Spleen (tissue), 11 donors: Measurements from ENCODE around the gene DCUN1D4. TPM values are rescaled to one million over a fixed set of nuclear protein-coding genes. Genes with fewer than 3 reads are reported as not detected.

Source experiments
- DNase-seq: peaks from one replicate; pipeline ENCODE4 v3.0.0-alpha.2; 2020
- H3K27ac ChIP-seq, 8 donors: fragments of 200-600 bp; sonication (generic) in 7 of 8; 1 replicate in 4 of 8; 2 replicates in 4 of 8; pipeline versions ENCODE4 v1.5.0 to v1.8.0; 2016 to 2021; ENCODE audit warnings: inconsistent platforms in 4 of 8, mild to moderate bottlenecking in 4 of 8, moderate library complexity in 1 of 8
- H3K27me3 ChIP-seq, 7 donors: fragments of 200-600 bp; sonication (generic) in 6 of 7; replicated peaks in 1 of 7; 1 replicate in 4 of 7; 2 replicates in 3 of 7; pipeline versions ENCODE4 v1.5.0 to v1.8.0; 2016 to 2021; ENCODE audit warnings: inconsistent platforms in 3 of 7, mild to moderate bottlenecking in 1 of 7
- H3K36me3 ChIP-seq, 6 donors: fragments of 200-600 bp; sonication (generic) in 5 of 6; 1 replicate in 4 of 6; 2 replicates in 2 of 6; pipeline versions ENCODE4 v1.5.0 to v1.8.0; 2016 to 2021; ENCODE audit warnings: inconsistent platforms in 2 of 6
- H3K4me1 ChIP-seq, 6 donors: fragments of 200-600 bp; sonication (generic) in 5 of 6; 1 replicate in 3 of 6; 2 replicates in 3 of 6; pipeline versions ENCODE4 v1.5.0 to v1.8.0; 2016 to 2021; ENCODE audit warnings: inconsistent platforms in 3 of 6
- H3K4me3 ChIP-seq, 8 donors: fragments of 200-600 bp; sonication (generic) in 7 of 8; 1 replicate in 4 of 8; 2 replicates in 4 of 8; pipeline versions ENCODE4 v1.5.0 to v1.8.0; 2016 to 2021; ENCODE audit warnings: inconsistent platforms in 4 of 8, mild to moderate bottlenecking in 4 of 8, moderate library complexity in 2 of 8
- H3K9me3 ChIP-seq, 8 donors: fragments of 200-600 bp; sonication (generic) in 7 of 8; 1 replicate in 4 of 8; 2 replicates in 4 of 8; pipeline versions ENCODE4 v1.5.0 to v1.8.0; 2016 to 2021; ENCODE audit warnings: inconsistent platforms in 4 of 8
- CTCF ChIP-seq, 11 experiments: fragments of 200-600 bp in 7 of 11; fragments of 450-650 bp in 4 of 11; sonication (generic) in 4 of 11; IDR thresholded peaks in 8 of 11; conservative IDR thresholded peaks in 3 of 11; 1 replicate in 7 of 11; 2 replicates in 4 of 11; pipeline versions ENCODE4 v1.4.0 to v1.8.0; 2016 to 2021; ENCODE audit warnings: antibody characterized with exemption in 11 of 11, inconsistent platforms in 4 of 11, mild to moderate bottlenecking in 1 of 11
- POLR2A ChIP-seq, 3 donors: fragments of 450-650 bp; IDR thresholded peaks; one replicate each; pipeline ENCODE4 v1.5.1; 2017; ENCODE audit warnings: antibody characterized with exemption in 3 of 3, mild to moderate bottlenecking in 1 of 3
- POLR2AphosphoS5 ChIP-seq, 3 donors: sonication (generic); formaldehyde crosslinking; IDR thresholded peaks; one replicate each; pipeline ENCODE4 v1.5.1; 2017; ENCODE audit warnings: antibody characterized with exemption in 3 of 3
- WGBS, 5 donors: extraction: QIAGEN DNeasy Blood & Tissue Kit in 3 of 5; methylation state at CpG; one replicate each; pipeline versions ENCODE4 v1.1.5 to v1.1.7; 2013 to 2018; 5-methylcytosine and 5-hydroxymethylcytosine counted together
- intact Hi-C: fragments of 100-400 bp; cut with DNase I; formaldehyde crosslinking; loops from one replicate; pipeline ENCODE4 v1.15.0; 2023; ENCODE audit warnings: low total_unique reads
- polyA plus RNA-seq, 3 donors: library from polyadenylated mRNA; stranded (reverse); fragments of 200-250 nt; gene quantifications; one replicate each; pipeline ENCODE4 v1.2.1, GENCODE V29; 2013
- total RNA-seq, 7 donors: library from RNA; depleted of rRNA in 3 of 7; stranded (reverse); fragments of >200 nt in 3 of 7; fragmentation: NEBNext Ultra II Directional in 4 of 7; extraction: Animal tissue kit (Norgen Biotek cat#: 25700) in 4 of 7; gene quantifications; one replicate each; pipeline versions ENCODE4 v1.1.0 to v1.2.1, GENCODE V29; 2016 to 2021
- donor health status: healthy with polysubstance abuse.
- donor health status: DM: no; HTN: no; CAD: no; lungs with moderate emphysema.
- donor health status: DM: no; HTN: no; CAD: no.
- donor health status: Bipolar disorder and iron deficiency.
- donor health status: healthy.
- donor health status: DM: no; HTN: no; CAD: no.
- donor health status: DM: yes; HTN: yes; CAD: no.

The DCUN1D4 gene
- total and polyA plus RNA-seq, 10 donors = 10.8 to 59.8 (median 43.7) TPM

- no peak for TF ChIP-seq CTCF (IDR thresholded peaks at IDR 0.05 in 8 of 11, conservative IDR thresholded peaks at IDR 0.05 in 3 of 11)
- no peak for TF ChIP-seq POLR2AphosphoS5 (IDR thresholded peaks at IDR 0.05)
- TF ChIP-seq POLR2A (IDR thresholded peaks at IDR 0.05) = no peak
- Histone ChIP-seq H3K27me3 (no peaks in the 10 kb centered on the region), H3K27ac (no peak overlapping the region), H3K36me3 (peaks cover 0 to 64% (median 45%) of the 10 kb centered on the region in 6 donors), H3K4me1 (no peaks in the 10 kb centered on the region), H3K9me3 (no peaks in the 10 kb centered on the region), H3K4me3 (no peak overlapping the region)
- intact Hi-C loops = no loop called here
- no peak for DNase-seq
- 96 to 100% (median 100%) methylated on average over 1 of the region's 1 CpG for WGBS, 5 donors
These were observed 22.8 kb downstream of the DCUN1D4 start for GRCh38 chr4:51865717-51866116.

- DNase-seq = no peak
- Histone ChIP-seq H3K4me1 (no peaks in the 10 kb centered on the region), H3K4me3 (no peak overlapping the region), H3K36me3 (peaks cover 0 to 74% (median 45%) of the 10 kb centered on the region in 6 donors), H3K27me3 (no peaks in the 10 kb centered on the region), H3K9me3 (no peaks in the 10 kb centered on the region), H3K27ac (no peak overlapping the region)
- intact Hi-C loops = no loop called here
- TF ChIP-seq POLR2AphosphoS5 (IDR thresholded peaks at IDR 0.05) = no peak
- no peak for TF ChIP-seq CTCF (IDR thresholded peaks at IDR 0.05 in 8 of 11, conservative IDR thresholded peaks at IDR 0.05 in 3 of 11)
- TF ChIP-seq POLR2A (IDR thresholded peaks at IDR 0.05) = no peak
- WGBS, 5 donors = 94 to 100% (median 98%) methylated on average over 1 to 7 of the region's 7 CpGs
These were observed 23.9 kb downstream of the DCUN1D4 start for GRCh38 chr4:51866835-51867234.

DNA sequence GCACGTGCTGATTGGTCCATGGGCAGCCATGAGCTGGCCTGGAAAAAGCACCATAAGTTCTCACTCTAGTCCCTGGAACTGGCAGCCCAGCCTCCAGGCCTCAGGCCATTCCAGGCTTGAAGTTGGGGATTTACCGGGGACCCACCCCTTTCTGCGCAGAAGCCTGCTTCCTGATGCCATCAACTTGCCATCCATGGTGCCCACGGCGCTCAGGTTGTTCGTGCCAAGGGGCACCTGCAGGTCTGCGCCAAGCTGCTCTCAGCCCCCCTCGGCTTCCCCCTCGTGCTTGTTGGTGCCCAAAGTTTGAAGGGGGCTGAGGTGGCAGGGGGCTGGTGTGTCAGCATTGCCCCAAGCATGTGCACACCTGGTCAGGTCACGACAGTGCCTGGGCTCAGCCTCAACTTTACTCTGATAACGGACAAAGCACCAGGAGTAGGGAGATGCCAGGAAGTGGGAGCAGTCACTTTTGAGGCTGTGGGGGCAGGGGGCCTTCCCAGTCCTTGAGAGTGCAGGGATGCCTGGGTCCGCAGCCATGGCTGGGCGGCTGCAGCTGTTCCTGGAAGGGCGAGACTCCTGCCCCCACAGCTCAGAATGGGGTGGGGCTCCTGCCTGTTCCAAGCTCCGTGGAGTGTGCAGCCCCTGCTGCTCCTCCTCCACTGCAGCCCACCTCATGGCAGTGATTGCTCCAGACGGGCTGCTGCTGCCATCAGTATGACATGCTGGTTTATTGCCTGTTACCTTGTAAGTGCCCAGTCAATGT, 24.9 kb downstream of the DCUN1D4 start:
- no peak overlapping the region for H3K27ac ChIP-seq
- no peaks in the 10 kb centered on the region for H3K4me1 ChIP-seq
- TF ChIP-seq CTCF (IDR thresholded peaks at IDR 0.05 in 8 of 11, conservative IDR thresholded peaks at IDR 0.05 in 3 of 11) (no peak), POLR2AphosphoS5 (IDR thresholded peaks at IDR 0.05) (peak in 1 of 3 donors; percentile 56)
- H3K4me3 ChIP-seq = no peak overlapping the region
- H3K9me3 ChIP-seq = no peaks in the 10 kb centered on the region
- intact Hi-C loops = no loop called here
- H3K36me3 ChIP-seq = peaks cover 0 to 84% (median 52%) of the 10 kb centered on the region in 6 donors
- 90 to 99% (median 95%) methylated on average over 7 to 16 of the region's 16 CpGs for WGBS, 5 donors
- H3K27me3 ChIP-seq = no peaks in the 10 kb centered on the region
- no peak for DNase-seq

GRCh38 chr4:51868449-51868847, 25.5 kb downstream of the DCUN1D4 start:
- DNase-seq = no peak
- H3K36me3 ChIP-seq = peaks cover 0 to 87% (median 53%) of the 10 kb centered on the region in 6 donors
- H3K4me1 ChIP-seq = no peaks in the 10 kb centered on the region
- no peak for TF ChIP-seq CTCF (IDR thresholded peaks at IDR 0.05 in 8 of 11, conservative IDR thresholded peaks at IDR 0.05 in 3 of 11)
- TF ChIP-seq POLR2A (IDR thresholded peaks at IDR 0.05) = no peak
- no peak for TF ChIP-seq POLR2AphosphoS5 (IDR thresholded peaks at IDR 0.05)
- H3K27ac ChIP-seq = no peak overlapping the region
- WGBS, 5 donors = 94 to 100% (median 97%) methylated on average over 2 of the region's 2 CpGs
- intact Hi-C loops = no loop called here
- no peaks in the 10 kb centered on the region for H3K9me3 ChIP-seq
- no peak overlapping the region for H3K4me3 ChIP-seq
- no peaks in the 10 kb centered on the region for H3K27me3 ChIP-seq
